NT2/D1 (cell line): ENCODE data around the gene ADGRD1.

ENCODE experiments used
- DNase-seq: peaks from one replicate; pipeline ENCODE4 v3.0.0-alpha.2; 2011; ENCODE audit warnings: low read depth, low spot score
- H3K27me3 ChIP-seq: 2 replicates; pipeline ENCODE4 v1.6.0; 2011; ENCODE audit warnings: mild to moderate bottlenecking; ENCODE audit not compliant: insufficient read length, insufficient read depth
- H3K36me3 ChIP-seq: 2 replicates; pipeline ENCODE4 v1.6.1; 2011; ENCODE audit warnings: mild to moderate bottlenecking, low read length, mixed read lengths; ENCODE audit not compliant: insufficient read depth, insufficient read length
- H3K4me1 ChIP-seq: 2 replicates; pipeline ENCODE4 v1.5.1; 2011; ENCODE audit not compliant: insufficient read depth, insufficient read length
- H3K4me3 ChIP-seq: 2 replicates; pipeline ENCODE4 v1.5.1; 2011; ENCODE audit warnings: low read depth; ENCODE audit not compliant: insufficient read length
- H3K9ac ChIP-seq: 2 replicates; pipeline ENCODE4 v1.6.0; 2011; ENCODE audit warnings: low read depth; ENCODE audit not compliant: insufficient read length
- H3K9me3 ChIP-seq: 2 replicates; pipeline ENCODE4 v1.5.1; 2011; ENCODE audit warnings: mild to moderate bottlenecking, low read length; ENCODE audit not compliant: insufficient read depth
- SUZ12 ChIP-seq: IDR thresholded peaks from 2 replicates; pipeline ENCODE4 v1.6.1; 2011; ENCODE audit not compliant: insufficient read length, insufficient read depth; ENCODE audit errors: extremely low read depth
- YY1 ChIP-seq: IDR thresholded peaks from 2 replicates; pipeline ENCODE4 v1.6.1; 2011; ENCODE audit not compliant: insufficient read length, insufficient read depth
- ZNF274 ChIP-seq: IDR thresholded peaks from 2 replicates; pipeline ENCODE4 v1.6.1; 2011; ENCODE audit warnings: mild to moderate bottlenecking, low read depth, low read length

The ADGRD1 gene

DNA sequence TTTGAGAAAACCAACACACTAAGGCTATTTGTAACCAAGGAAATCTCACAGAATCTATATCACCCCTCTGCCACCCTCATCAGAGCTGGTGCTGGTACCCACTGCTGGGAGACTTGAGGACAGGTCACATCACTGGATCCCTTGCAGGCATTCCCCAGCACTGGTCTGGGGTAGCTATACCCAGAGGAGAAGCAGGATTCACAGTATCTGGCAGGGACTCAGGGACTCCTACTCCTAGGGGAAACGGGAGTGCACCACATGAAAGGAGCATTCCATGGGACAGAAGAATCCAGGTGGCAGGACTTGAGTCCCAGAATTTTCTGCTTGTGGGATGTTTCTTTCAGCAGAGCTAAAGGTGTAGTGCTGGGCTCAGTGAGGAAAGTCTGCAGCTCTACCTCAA is 223.2 kb downstream of the ADGRD1 start:
- H3K9ac ChIP-seq: no peak overlapping the region
- peaks cover 13% of the 10 kb centered on the region; the same call in 1 of the 2 replicates for H3K9me3 ChIP-seq
- no peaks in the 10 kb centered on the region for H3K4me1 ChIP-seq
- no peaks in the 10 kb centered on the region for H3K36me3 ChIP-seq
- H3K4me3 ChIP-seq: no peak overlapping the region
- no peak for TF ChIP-seq SUZ12
- no peak for TF ChIP-seq ZNF274
- TF ChIP-seq YY1: no peak
- DNase-seq: no peak
- H3K27me3 ChIP-seq: no peaks in the 10 kb centered on the region

DNA sequence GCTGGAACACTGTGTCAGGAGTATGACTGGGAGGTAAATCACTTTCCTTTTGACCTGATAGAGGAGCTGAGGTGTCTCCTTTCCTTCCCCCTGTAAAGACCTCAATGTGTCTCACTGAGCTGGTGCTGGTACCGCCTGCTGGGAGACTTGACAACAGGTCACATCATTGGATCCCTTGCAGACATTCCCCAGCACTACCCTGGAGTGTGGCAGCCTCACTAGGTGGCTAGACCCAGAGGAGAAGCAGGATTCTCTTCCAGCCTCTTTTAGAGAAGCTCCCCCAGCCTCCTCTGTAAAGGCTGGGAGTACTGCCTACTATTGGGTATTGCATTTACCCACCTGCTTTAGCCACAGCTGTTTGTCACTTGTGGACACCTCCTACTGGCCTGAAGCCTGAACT is 223.9 kb downstream of the ADGRD1 start:
- Histone ChIP-seq H3K4me3 (no peak overlapping the region), H3K4me1 (no peaks in the 10 kb centered on the region), H3K36me3 (no peaks in the 10 kb centered on the region), H3K9me3 (peaks cover 13% of the 10 kb centered on the region; the same call in 1 of the 2 replicates), H3K27me3 (no peaks in the 10 kb centered on the region), H3K9ac (no peak overlapping the region)
- no peak for DNase-seq
- TF ChIP-seq YY1 (no peak), SUZ12 (no peak), ZNF274 (no peak)

DNA sequence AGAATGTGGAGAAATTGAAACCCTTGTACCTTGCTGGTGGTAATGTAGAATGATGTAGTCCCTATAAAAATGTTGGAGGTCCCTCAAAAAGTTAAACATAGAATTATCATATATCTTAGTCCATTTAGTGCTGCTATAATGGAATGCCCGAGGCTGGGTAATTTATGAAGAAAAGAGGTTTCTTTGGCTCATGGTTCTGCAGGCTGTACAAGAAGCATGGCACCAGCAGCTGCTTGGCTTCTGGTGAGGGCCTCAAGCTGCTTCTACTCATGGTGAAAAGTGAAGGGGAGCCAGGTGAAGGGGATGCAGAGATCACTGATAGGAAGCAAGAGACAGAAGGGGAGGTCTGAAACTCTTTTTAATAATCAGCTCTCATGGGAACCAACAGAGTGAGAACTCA is 233.9 kb downstream of the ADGRD1 start:
- Histone ChIP-seq H3K4me3 (no peak overlapping the region), H3K4me1 (no peaks in the 10 kb centered on the region), H3K27me3 (no peaks in the 10 kb centered on the region), H3K9ac (no peak overlapping the region), H3K36me3 (no peaks in the 10 kb centered on the region), H3K9me3 (peaks cover 32% of the 10 kb centered on the region)
- no peak for TF ChIP-seq ZNF274
- no peak for TF ChIP-seq YY1
- no peak for TF ChIP-seq SUZ12
- DNase-seq: no peak

DNA sequence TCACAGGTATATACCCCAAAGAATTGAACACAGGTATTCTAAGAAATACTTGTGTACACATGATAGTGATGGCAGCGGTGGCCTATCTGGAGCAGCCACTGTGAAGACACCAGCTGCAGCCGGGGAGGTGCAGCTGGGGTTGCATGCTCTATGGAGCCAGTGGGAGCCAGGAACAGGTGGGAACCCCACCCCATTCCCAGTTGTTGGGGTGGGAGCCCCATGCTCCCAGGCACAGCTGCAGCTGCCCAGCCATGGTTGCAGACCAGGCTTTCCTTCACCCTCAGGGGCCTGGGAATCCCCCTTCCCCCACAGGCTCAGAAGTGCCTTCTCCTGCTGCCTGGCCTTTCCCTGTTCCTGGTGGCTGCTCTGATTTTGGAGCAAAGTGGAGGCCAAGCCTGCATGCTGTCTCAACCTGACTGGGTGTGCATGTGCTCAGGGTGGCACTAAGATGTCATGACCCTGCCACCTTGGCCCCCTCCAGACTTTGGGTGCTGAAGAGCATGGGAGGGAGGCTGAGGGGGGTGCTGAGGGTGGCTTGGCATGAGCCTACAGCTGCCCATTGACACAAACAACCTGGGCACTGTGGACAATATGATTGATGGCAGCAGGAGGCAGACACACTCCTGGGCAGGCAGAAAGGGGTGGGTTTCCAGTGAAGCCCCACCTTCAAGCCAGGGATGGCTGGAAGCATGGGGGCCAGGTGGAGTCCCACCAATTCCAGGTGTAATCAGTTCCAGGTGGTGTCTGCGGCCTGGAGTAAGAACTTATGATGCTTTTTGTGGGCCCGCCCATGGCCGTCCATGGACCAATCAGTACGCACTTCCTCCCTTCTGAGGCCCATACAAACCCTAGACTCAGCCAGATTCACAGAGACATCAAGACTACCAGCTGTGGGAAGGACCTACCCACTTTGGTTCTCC is 234.7 kb downstream of the ADGRD1 start:
- Histone ChIP-seq H3K4me3 (no peak overlapping the region), H3K9me3 (peaks cover 29% of the 10 kb centered on the region), H3K4me1 (no peaks in the 10 kb centered on the region), H3K27me3 (no peaks in the 10 kb centered on the region), H3K9ac (no peak overlapping the region), H3K36me3 (no peaks in the 10 kb centered on the region)
- TF ChIP-seq ZNF274: no peak
- TF ChIP-seq SUZ12: no peak
- TF ChIP-seq YY1: no peak
- no peak for DNase-seq

DNA sequence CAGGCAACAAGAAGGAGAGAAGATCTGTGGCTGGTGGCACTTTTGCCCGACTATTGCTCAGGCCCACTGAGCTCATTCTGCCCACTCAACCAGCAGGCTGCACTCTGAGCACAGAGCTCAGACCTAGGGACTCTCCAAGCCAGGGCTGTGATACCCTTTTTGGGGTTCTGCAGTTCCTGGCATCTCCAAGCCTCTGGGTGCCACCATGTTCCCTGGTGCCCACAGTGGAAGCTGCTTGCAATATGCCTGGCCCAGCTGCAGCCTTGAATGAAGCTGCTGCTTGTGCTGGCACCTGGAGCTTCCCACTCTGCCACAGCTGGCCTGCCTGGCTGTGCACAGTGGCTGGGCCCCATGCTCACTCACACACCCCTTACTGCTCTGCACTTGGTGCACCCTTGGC is 236.1 kb downstream of the ADGRD1 start:
- Histone ChIP-seq H3K9me3 (peaks cover 22% of the 10 kb centered on the region), H3K36me3 (no peaks in the 10 kb centered on the region), H3K4me1 (no peaks in the 10 kb centered on the region), H3K4me3 (no peak overlapping the region), H3K27me3 (no peaks in the 10 kb centered on the region), H3K9ac (no peak overlapping the region)
- no peak for TF ChIP-seq ZNF274
- no peak for TF ChIP-seq YY1
- TF ChIP-seq SUZ12: no peak
- no peak for DNase-seq

DNA sequence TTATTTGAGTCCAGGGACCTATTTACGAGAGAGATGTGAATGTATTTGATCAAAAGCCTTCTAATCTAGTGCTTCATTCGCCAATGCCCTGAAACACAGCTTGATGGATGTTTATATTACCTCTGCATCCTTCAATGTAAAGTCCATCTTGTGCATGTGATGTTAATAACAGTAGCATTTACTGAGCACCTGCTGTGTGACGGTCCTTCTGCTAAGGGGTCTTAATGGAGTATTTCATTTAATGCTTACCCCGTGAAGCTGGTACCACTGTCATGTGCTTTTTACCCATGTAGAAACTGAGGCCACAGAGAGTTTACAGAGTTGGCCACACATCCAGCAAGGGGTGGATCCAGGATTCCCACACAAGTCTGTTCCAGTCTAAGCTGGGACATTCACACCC is 237.3 kb downstream of the ADGRD1 start:
- TF ChIP-seq YY1: no peak
- TF ChIP-seq SUZ12: no peak
- TF ChIP-seq ZNF274: no peak
- no peaks in the 10 kb centered on the region for H3K36me3 ChIP-seq
- H3K9ac ChIP-seq: no peak overlapping the region
- H3K4me3 ChIP-seq: no peak overlapping the region
- DNase-seq: no peak
- peaks cover 15% of the 10 kb centered on the region; the same call in 1 of the 2 replicates for H3K9me3 ChIP-seq
- no peaks in the 10 kb centered on the region for H3K4me1 ChIP-seq
- H3K27me3 ChIP-seq: no peaks in the 10 kb centered on the region
